HepG2 (cell line): ENCODE results near the gene VWA7. TPM values are rescaled to one million over a fixed set of nuclear protein-coding genes. Genes with fewer than 3 reads are reported as not detected.
A peak's percentile ranks its signal among the peaks of the same experiment; 100 is the strongest.

ENCODE experiments used
- ARNT ChIP-seq: fragments of 450-650 bp; IDR thresholded peaks from 2 replicates; pipeline ENCODE4 v1.6.1; 2017
- CREB3 ChIP-seq: sonication (generic); formaldehyde crosslinking; IDR thresholded peaks from 2 replicates; pipeline ENCODE4 v1.5.0; 2020; ENCODE audit warnings: missing genetic modification reagents
- DMAP1 ChIP-seq: IDR thresholded peaks from 2 replicates; pipeline ENCODE4 v1.6.1; 2016
- ELF3 ChIP-seq: IDR thresholded peaks from 2 replicates; pipeline ENCODE4 v1.6.1; 2016; ENCODE audit warnings: missing genetic modification reagents, missing compliant biosample characterization
- ETS1 ChIP-seq: sonication (generic); formaldehyde crosslinking; IDR thresholded peaks from 2 replicates; pipeline ENCODE4 v1.4.0; 2020; ENCODE audit warnings: missing genetic modification reagents
- GATAD1 ChIP-seq: IDR thresholded peaks from 2 replicates; pipeline ENCODE4 v1.6.1; 2016; ENCODE audit warnings: missing genetic modification reagents, missing compliant biosample characterization
- KDM2A ChIP-seq: sonication (generic); formaldehyde crosslinking; IDR thresholded peaks from 2 replicates; pipeline ENCODE4 v1.4.0; 2020; ENCODE audit warnings: low read depth, missing genetic modification reagents, borderline replicate concordance
- KDM6A ChIP-seq: IDR thresholded peaks from 2 replicates; pipeline ENCODE4 v1.6.1; 2016; ENCODE audit warnings: low read depth
- MED13 ChIP-seq: sonication (generic); formaldehyde crosslinking; IDR thresholded peaks from 2 replicates; pipeline ENCODE4 v1.5.0; 2020; ENCODE audit warnings: missing genetic modification reagents
- MEIS2 ChIP-seq: sonication (generic); formaldehyde crosslinking; IDR thresholded peaks from 2 replicates; pipeline ENCODE4 v1.9.0; 2021; ENCODE audit warnings: mild to moderate bottlenecking, missing genetic modification reagents
- NCOA2 ChIP-seq: sonication (generic); formaldehyde crosslinking; IDR thresholded peaks from 2 replicates; pipeline ENCODE4 v1.8.0; 2022; ENCODE audit warnings: inconsistent platforms
- SATB2 ChIP-seq: sonication (generic); formaldehyde crosslinking; IDR thresholded peaks from 2 replicates; pipeline ENCODE4 v1.5.0; 2020; ENCODE audit warnings: missing genetic modification reagents
- SMAD3 ChIP-seq: sonication (generic); formaldehyde crosslinking; IDR thresholded peaks from 2 replicates; pipeline ENCODE4 v1.4.0; 2020; ENCODE audit warnings: missing genetic modification reagents
- ZMYM3 ChIP-seq: sonication (generic); formaldehyde crosslinking; IDR thresholded peaks from 2 replicates; pipeline ENCODE4 v1.5.1; 2020; ENCODE audit warnings: mild to moderate bottlenecking, missing genetic modification reagents
- ZNF20 ChIP-seq: sonication (generic); formaldehyde crosslinking; IDR thresholded peaks from 2 replicates; pipeline ENCODE4 v1.4.0; 2020; ENCODE audit warnings: mild to moderate bottlenecking, moderate library complexity, missing genetic modification reagents
- ZNF224 ChIP-seq: sonication (generic); formaldehyde crosslinking; IDR thresholded peaks from 2 replicates; pipeline ENCODE4 v1.5.0; 2020; ENCODE audit warnings: mild to moderate bottlenecking, missing genetic modification reagents
- ZNF232 ChIP-seq: sonication (generic); formaldehyde crosslinking; IDR thresholded peaks from 2 replicates; pipeline ENCODE4 v1.4.0; 2020; ENCODE audit warnings: missing genetic modification reagents, borderline replicate concordance
- ZNF335 ChIP-seq: sonication (generic); formaldehyde crosslinking; IDR thresholded peaks from 2 replicates; pipeline ENCODE4 v1.4.0; 2020; ENCODE audit warnings: missing genetic modification reagents
- ZNF570 ChIP-seq: sonication (generic); formaldehyde crosslinking; IDR thresholded peaks from 2 replicates; pipeline ENCODE4 v1.4.0; 2020; ENCODE audit warnings: mild to moderate bottlenecking, missing genetic modification reagents, borderline replicate concordance
- ZNF577 ChIP-seq: sonication (generic); formaldehyde crosslinking; IDR thresholded peaks from 2 replicates; pipeline ENCODE4 v1.4.0; 2020; ENCODE audit warnings: mild to moderate bottlenecking, low read depth, missing genetic modification reagents, borderline replicate concordance
- ZNF710 ChIP-seq: sonication (generic); formaldehyde crosslinking; IDR thresholded peaks from 2 replicates; pipeline ENCODE4 v1.5.0; 2020; ENCODE audit warnings: mild to moderate bottlenecking, missing genetic modification reagents, borderline replicate concordance
- ZSCAN31 ChIP-seq: sonication (generic); formaldehyde crosslinking; IDR thresholded peaks from 2 replicates; pipeline ENCODE4 v1.5.0; 2020; ENCODE audit warnings: low read depth, mild to moderate bottlenecking, missing genetic modification reagents
- polyA plus RNA-seq, 8 experiments: library from polyadenylated mRNA; depleted of rRNA in 3 of 8; stranded (reverse) in 7 of 8; unstranded in 1 of 8; fragments of >200 nt; fragmentation: Illumina TruSeq in 4 of 8; extraction: Trizol in 4 of 8; gene quantifications; 2 replicates each; pipeline versions ENCODE4 v1.2.1 to v1.2.3, GENCODE V29; 2011 to 2016; ENCODE audit warnings: low read depth in 4 of 8, missing spikeins in 1 of 8, mixed read lengths in 1 of 8; ENCODE audit not compliant: insufficient read depth in 1 of 8
- total RNA-seq, 5 experiments: library from RNA; depleted of rRNA; stranded (reverse); fragments of >200 nt; fragmentation: Illumina TruSeq; extraction: Trizol; gene quantifications; 2 replicates each; pipeline ENCODE4 v1.2.3, GENCODE V29; 2016; ENCODE audit warnings: low read depth in 1 of 5
- TF ChIP-seq, protein P1 (sequence below): sonication (generic); formaldehyde crosslinking; IDR thresholded peaks from 2 replicates; pipeline ENCODE4 v1.8.1; 2023; ENCODE audit warnings: missing genetic modification reagents, inconsistent platforms, borderline replicate concordance
- TF ChIP-seq, protein P2 (sequence below): sonication (generic); formaldehyde crosslinking; conservative IDR thresholded peaks from 2 replicates; pipeline ENCODE4 v1.4.0; 2020; ENCODE audit warnings: missing genetic modification reagents
- TF ChIP-seq, protein P3 (sequence below): sonication (generic); formaldehyde crosslinking; IDR thresholded peaks from 2 replicates; pipeline ENCODE4 v1.4.0; 2020; ENCODE audit warnings: missing genetic modification reagents

Gene VWA7
- total and polyA plus RNA-seq, 2 of the 13 experiments (the other 11 are each of a cell fraction or from before 2014, with no cell fraction given), result 0.86 to 3.3 TPM

DNA sequence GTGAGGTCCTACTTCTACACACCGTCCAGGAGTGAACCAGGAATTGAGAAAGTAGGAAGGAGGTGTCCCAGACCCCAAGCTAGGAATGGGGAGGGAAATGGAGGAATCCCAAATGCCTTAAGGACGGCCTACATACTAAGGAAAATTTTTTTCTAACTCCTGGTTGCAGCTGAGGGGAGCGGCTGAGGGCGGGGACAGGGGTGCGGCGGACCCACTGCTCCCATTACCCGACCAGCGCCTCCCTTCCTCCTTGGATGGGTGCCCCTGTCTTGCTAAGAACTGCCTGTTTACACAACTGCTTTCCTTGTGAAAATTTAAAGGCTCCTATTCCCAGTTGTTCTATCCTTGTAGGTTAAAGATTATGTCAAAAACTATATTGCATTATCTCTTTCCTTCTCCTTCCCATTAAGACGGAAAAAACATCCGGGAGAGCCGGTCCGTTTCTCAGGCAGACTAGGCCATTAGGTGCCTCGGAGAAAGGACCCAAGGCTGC lies 49.7 kb upstream of the VWA7 start (continued):
- TF ChIP-seq ZMYM3 (CRISPR knock-in tag) (no peak), KDM2A (no peak), ETS1 (CRISPR knock-in tag) (0 out of 2 replicates have a peak, but pooled peaks have one; percentile 54), KDM6A (CRISPR knock-in tag) (no peak), CREB3 (CRISPR knock-in tag) (no peak), SMAD3 (CRISPR knock-in tag) (0 out of 2 replicates have a peak, but pooled peaks have one; percentile 14), ZNF570 (no peak), ZNF335 (peak; percentile 99), MEIS2 (no peak), ZNF577 (CRISPR knock-in tag) (no peak), ZNF224 (CRISPR knock-in tag) (no peak), ZSCAN31 (0 out of 2 replicates have a peak, but pooled peaks have one; percentile 19), ZNF20 (CRISPR knock-in tag) (no peak), ZNF232 (CRISPR knock-in tag) (no peak), ZNF710 (CRISPR knock-in tag) (0 out of 2 replicates have a peak, but pooled peaks have one; percentile 15), ARNT (no peak), ELF3 (CRISPR knock-in tag) (no peak), MED13 (CRISPR knock-in tag) (no peak), GATAD1 (CRISPR knock-in tag) (no peak; the same call in 1 of the 2 replicates), DMAP1 (no peak), SATB2 (0 out of 2 replicates have a peak, but pooled peaks have one; percentile 22), NCOA2 (no peak)
- TF ChIP-seq, protein P1, sequence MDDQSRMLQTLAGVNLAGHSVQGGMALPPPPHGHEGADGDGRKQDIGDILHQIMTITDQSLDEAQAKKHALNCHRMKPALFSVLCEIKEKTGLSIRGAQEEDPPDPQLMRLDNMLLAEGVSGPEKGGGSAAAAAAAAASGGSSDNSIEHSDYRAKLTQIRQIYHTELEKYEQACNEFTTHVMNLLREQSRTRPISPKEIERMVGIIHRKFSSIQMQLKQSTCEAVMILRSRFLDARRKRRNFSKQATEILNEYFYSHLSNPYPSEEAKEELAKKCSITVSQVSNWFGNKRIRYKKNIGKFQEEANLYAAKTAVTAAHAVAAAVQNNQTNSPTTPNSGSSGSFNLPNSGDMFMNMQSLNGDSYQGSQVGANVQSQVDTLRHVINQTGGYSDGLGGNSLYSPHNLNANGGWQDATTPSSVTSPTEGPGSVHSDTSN (CRISPR knock-in tag), result no peak
- TF ChIP-seq, protein P2, sequence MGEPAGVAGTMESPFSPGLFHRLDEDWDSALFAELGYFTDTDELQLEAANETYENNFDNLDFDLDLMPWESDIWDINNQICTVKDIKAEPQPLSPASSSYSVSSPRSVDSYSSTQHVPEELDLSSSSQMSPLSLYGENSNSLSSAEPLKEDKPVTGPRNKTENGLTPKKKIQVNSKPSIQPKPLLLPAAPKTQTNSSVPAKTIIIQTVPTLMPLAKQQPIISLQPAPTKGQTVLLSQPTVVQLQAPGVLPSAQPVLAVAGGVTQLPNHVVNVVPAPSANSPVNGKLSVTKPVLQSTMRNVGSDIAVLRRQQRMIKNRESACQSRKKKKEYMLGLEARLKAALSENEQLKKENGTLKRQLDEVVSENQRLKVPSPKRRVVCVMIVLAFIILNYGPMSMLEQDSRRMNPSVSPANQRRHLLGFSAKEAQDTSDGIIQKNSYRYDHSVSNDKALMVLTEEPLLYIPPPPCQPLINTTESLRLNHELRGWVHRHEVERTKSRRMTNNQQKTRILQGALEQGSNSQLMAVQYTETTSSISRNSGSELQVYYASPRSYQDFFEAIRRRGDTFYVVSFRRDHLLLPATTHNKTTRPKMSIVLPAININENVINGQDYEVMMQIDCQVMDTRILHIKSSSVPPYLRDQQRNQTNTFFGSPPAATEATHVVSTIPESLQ, result no peak
- TF ChIP-seq, protein P3, sequence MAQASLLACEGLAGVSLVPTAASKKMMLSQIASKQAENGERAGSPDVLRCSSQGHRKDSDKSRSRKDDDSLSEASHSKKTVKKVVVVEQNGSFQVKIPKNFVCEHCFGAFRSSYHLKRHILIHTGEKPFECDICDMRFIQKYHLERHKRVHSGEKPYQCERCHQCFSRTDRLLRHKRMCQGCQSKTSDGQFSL (CRISPR knock-in tag), result 0 out of 2 replicates have a peak, but pooled peaks have one; percentile 55
